Endothelial cell of umbilical vein (primary cell): ENCODE measurements around the gene CREBZF. TPM values are rescaled to one million over a fixed set of nuclear protein-coding genes. Genes with fewer than 3 reads are reported as not detected.

ENCODE experiments used
- BruUV-seq: library from RNA; stranded (reverse); fragments of 400-500 nt; replicated peaks from 2 replicates; lab custom pipeline; 2021; lab: Mats Ljungman, UMichigan
- CTCF ChIA-PET: fragments of 300-600, 350-600 bp; sonication (Branson Sonifier 250); formaldehyde crosslinking; loops from one replicate; lab custom pipeline; 2021; ENCODE audit warnings: antibody characterized with exemption, inconsistent platforms; lab: Charles Lee
- POLR2A ChIA-PET: fragments of 300-600, 350-600 bp; sonication (Branson Sonifier 250); formaldehyde crosslinking; loops from one replicate; lab custom pipeline; 2021; ENCODE audit warnings: antibody characterized with exemption, inconsistent platforms; lab: Charles Lee
- DNase-seq: peaks from one replicate; pipeline ENCODE4 v3.0.0-alpha.2; 2011; ENCODE audit warnings: low read depth, low spot score
- FAIRE-seq: peaks from 2 replicates; lab custom pipeline; 2011; peaks lifted over from hg19 to GRCh38; lab: Jason Lieb, UNC
- H2AFZ ChIP-seq: 2 replicates; pipeline ENCODE4 v1.6.0; 2012; ENCODE audit warnings: low read depth, low read length, control low read depth, inconsistent platforms
- H3K27ac ChIP-seq: 2 replicates; pipeline ENCODE4 v1.5.1; 2011; ENCODE audit warnings: low read depth, mild to moderate bottlenecking, control low read depth, low read length, moderate library complexity; ENCODE audit not compliant: insufficient read depth
- H3K27me3 ChIP-seq, 2 experiments: 2 replicates each; pipeline versions ENCODE4 v1.6.0 to v1.6.1; 2011; ENCODE audit warnings: low read length in 2 of 2, mixed read lengths in 1 of 2; ENCODE audit not compliant: control insufficient read depth in 2 of 2, insufficient read depth in 2 of 2
- H3K36me3 ChIP-seq, 2 experiments: 2 replicates in 1 of 2; 3 replicates in 1 of 2; pipeline ENCODE4 v1.5.1; 2011; ENCODE audit warnings: low read length in 2 of 2, mild to moderate bottlenecking in 1 of 2, moderate library complexity in 1 of 2; ENCODE audit not compliant: control insufficient read depth in 2 of 2, insufficient read depth in 2 of 2; ENCODE audit errors: extremely low read depth in 1 of 2
- H3K4me1 ChIP-seq: 3 replicates; pipeline ENCODE4 v1.5.1; 2011; ENCODE audit warnings: mild to moderate bottlenecking, low read length; ENCODE audit not compliant: control insufficient read depth, insufficient read depth; ENCODE audit errors: extremely low read depth
- H3K4me2 ChIP-seq: 2 replicates; pipeline ENCODE4 v1.6.1; 2011; ENCODE audit warnings: low read length, control low read depth, mixed read lengths; ENCODE audit not compliant: insufficient read depth
- H3K4me3 ChIP-seq, 3 experiments: fragments of 200-600 bp in 1 of 3; sonication (generic), shearing (Covaris generic) in 1 of 3; replicated peaks in 1 of 3; 2 replicates each; pipeline ENCODE4 v1.5.1; 2011 to 2016; ENCODE audit warnings: control low read depth in 3 of 3, low read length in 3 of 3, mild to moderate bottlenecking in 2 of 3, inconsistent platforms in 1 of 3, low read depth in 1 of 3, moderate library complexity in 1 of 3; ENCODE audit not compliant: insufficient read depth in 1 of 3
- H3K79me2 ChIP-seq: 2 replicates; pipeline ENCODE4 v1.6.0; 2012; ENCODE audit warnings: low read length, inconsistent platforms; ENCODE audit not compliant: control insufficient read depth, insufficient read depth
- H3K9ac ChIP-seq: replicated peaks from 2 replicates; pipeline ENCODE3; 2011; ENCODE audit warnings: low read length, control low read depth; ENCODE audit not compliant: insufficient read depth; ENCODE audit errors: extremely low read depth
- H3K9me1 ChIP-seq: replicated peaks from 3 replicates; pipeline ENCODE4 v1.6.0; 2011; ENCODE audit warnings: mild to moderate bottlenecking, low read length; ENCODE audit not compliant: control insufficient read depth, insufficient read depth; ENCODE audit errors: extremely low read depth
- H3K9me3 ChIP-seq: replicated peaks from 2 replicates; pipeline ENCODE4 v1.5.1; 2012; ENCODE audit warnings: low read length, inconsistent platforms; ENCODE audit not compliant: control insufficient read depth, insufficient read depth
- H4K20me1 ChIP-seq: replicated peaks from 2 replicates; pipeline ENCODE3; 2011; ENCODE audit warnings: mild to moderate bottlenecking, low read length; ENCODE audit not compliant: control insufficient read depth, insufficient read depth; ENCODE audit errors: extremely low read depth
- CTCF ChIP-seq, 2 donors: IDR thresholded peaks; 1 replicate in 1 of 2; 2 replicates in 1 of 2; pipeline ENCODE4 v1.5.1; 2011; ENCODE audit warnings: low read length in 2 of 2, mild to moderate bottlenecking in 2 of 2, moderate library complexity in 2 of 2, control low read depth in 1 of 2, inconsistent platforms in 1 of 2, low read depth in 1 of 2; ENCODE audit not compliant: insufficient read depth in 1 of 2; ENCODE audit errors: extremely low read depth in 1 of 2
- EZH2 ChIP-seq: IDR thresholded peaks from 2 replicates; pipeline ENCODE4 v1.6.1; 2012; ENCODE audit warnings: borderline replicate concordance, low read depth, mild to moderate bottlenecking, moderate library complexity, low read length, inconsistent platforms; ENCODE audit not compliant: severe bottlenecking
- FOS ChIP-seq: IDR thresholded peaks from 2 replicates; pipeline ENCODE4 v1.6.1; 2011; ENCODE audit warnings: mild to moderate bottlenecking, low read length, moderate library complexity, borderline replicate concordance; ENCODE audit not compliant: insufficient read depth
- GATA2 ChIP-seq: IDR thresholded peaks from 2 replicates; pipeline ENCODE4 v1.7.0; 2011; ENCODE audit warnings: low read depth, mild to moderate bottlenecking, moderate library complexity, mixed read lengths, low read length; ENCODE audit not compliant: insufficient read length, insufficient read depth
- JUN ChIP-seq: IDR thresholded peaks from 2 replicates; pipeline ENCODE4 v1.6.1; 2011; ENCODE audit warnings: borderline replicate concordance, low read depth; ENCODE audit not compliant: insufficient read length, insufficient read depth
- MAX ChIP-seq: IDR thresholded peaks from 2 replicates; pipeline ENCODE4 v1.6.1; 2011; ENCODE audit not compliant: insufficient read depth, insufficient read length
- MYC ChIP-seq: IDR thresholded peaks from one replicate; pipeline ENCODE4 v1.6.1; 2011; ENCODE audit warnings: mild to moderate bottlenecking, low read depth, low read length
- POLR2A ChIP-seq: IDR thresholded peaks from 2 replicates; pipeline ENCODE4 v1.6.1; 2012; ENCODE audit warnings: low read depth, mild to moderate bottlenecking, control low read depth, low read length
- POLR2AphosphoS5 ChIP-seq: IDR thresholded peaks from 2 replicates; pipeline ENCODE4 v1.6.1; 2012; ENCODE audit warnings: low read depth, mild to moderate bottlenecking, control low read depth, low read length, moderate library complexity; ENCODE audit not compliant: insufficient read depth
- dilution Hi-C: fragments of 300-500 bp; cut with MboI; formaldehyde crosslinking; loops from one replicate; pipeline ENCODE4 v1.15.0; 2019; ENCODE audit warnings: low sequenced_read_pairs; ENCODE audit not compliant: extremely low pct_ligation_motif_present
- intact Hi-C: fragments of 100-400 bp; cut with micrococcal nuclease; formaldehyde crosslinking; loops from one replicate; pipeline ENCODE4 v1.10.0; 2022
- polyA plus RNA-seq, 4 experiments: library from polyadenylated mRNA; depleted of rRNA in 3 of 4; stranded (reverse) in 3 of 4; unstranded in 1 of 4; fragments of >200 nt; gene quantifications; 2 replicates each; pipeline versions ENCODE4 v1.2.1 to v1.2.3, GENCODE V29; 2011 to 2012; ENCODE audit warnings: missing spikeins in 1 of 4
- total RNA-seq: library from RNA; stranded (reverse); gene quantifications from 2 replicates; pipeline ENCODE4 v1.2.3, GENCODE V29; 2021

The CREBZF gene
- total and polyA plus RNA-seq, 2 donors (not counting 3 experiments of a cell fraction or from before 2014, with no cell fraction given) = 15.5 to 35.5 TPM

- intact Hi-C loops = loop anchor here (1.0 kb wide), 1 partner anchor 17 kb away; the partner anchor contains the start of gene CREBZF
- no peaks in the 10 kb centered on the region for H3K36me3 ChIP-seq
Observed at GRCh38 chr11:85682330-85683305, 17.7 kb upstream of the CREBZF start.

GRCh38 chr11:85680897-85681296 lies 16.0 kb upstream of the CREBZF start:
- BruUV-seq = no TSS peak
- FAIRE-seq = no peak
- POLR2A ChIA-PET = no interaction called here

More at GRCh38 chr11:85682330-85683305, 17.7 kb upstream of the CREBZF start:
- no TSS peak for BruUV-seq
- peak overlapping the region; percentile 46 to 68 (median 66) for H3K4me3 ChIP-seq
- ChIA-PET POLR2A (interaction anchor here (0.5 kb wide), 1 partner anchor 164 kb away, joined by 3 read pairs; no protein-coding TSS in a partner anchor), CTCF (interaction anchor here (1.0 kb wide), 1 partner anchor 55 kb away, joined by 3 read pairs; no protein-coding TSS in a partner anchor)
- H3K4me1 ChIP-seq = peaks cover 4% of the 10 kb centered on the region
- H3K79me2 ChIP-seq = no peaks in the 10 kb centered on the region
- peak; percentile 74 for FAIRE-seq
- peak overlapping the region; percentile 97 for H2AFZ ChIP-seq
- peak; percentile 57 for DNase-seq
- H3K9me1 ChIP-seq = no peaks in the 10 kb centered on the region
- peak overlapping the region; percentile 80 for H3K4me2 ChIP-seq
- no peaks in the 10 kb centered on the region for H3K9me3 ChIP-seq
- dilution Hi-C loops = no loop called here
- no peaks in the 10 kb centered on the region for H4K20me1 ChIP-seq
- peak overlapping the region; percentile 15 for H3K27ac ChIP-seq
- H3K9ac ChIP-seq = peak overlapping the region; percentile 58
- H3K27me3 ChIP-seq = peaks cover 9 to 25% of the 10 kb centered on the region in 2 experiments
- TF ChIP-seq MYC (no peak), GATA2 (no peak), FOS (no peak), POLR2A (peak; percentile 44), POLR2AphosphoS5 (no peak), MAX (no peak), EZH2 (no peak)

More at GRCh38 chr11:85680897-85681296, 16.0 kb upstream of the CREBZF start:
- no peaks in the 10 kb centered on the region for H3K79me2 ChIP-seq
- CTCF ChIA-PET = interaction anchor here (1.0 to 2.4 kb wide), 5 partner anchors 12 to 174 kb away, joined by 3 to 10 read pairs (median 4); partner anchors contain the start of gene CCDC83
- H3K4me3 ChIP-seq = no peak overlapping the region
- H3K9me3 ChIP-seq = no peaks in the 10 kb centered on the region
- H3K27me3 ChIP-seq = peaks cover 11 to 32% of the 10 kb centered on the region in 2 experiments
- no peak overlapping the region for H3K9ac ChIP-seq
- intact Hi-C loops (no loop called here), dilution Hi-C loops (no loop called here)
- H3K9me1 ChIP-seq = no peaks in the 10 kb centered on the region
- no peak overlapping the region for H2AFZ ChIP-seq
- DNase-seq = no peak
- H4K20me1 ChIP-seq = no peaks in the 10 kb centered on the region
- no peak overlapping the region for H3K27ac ChIP-seq
- no peaks in the 10 kb centered on the region for H3K36me3 ChIP-seq
- TF ChIP-seq GATA2 (no peak), MYC (no peak), JUN (no peak), EZH2 (no peak), POLR2AphosphoS5 (no peak), FOS (no peak), MAX (no peak), CTCF (IDR thresholded peaks at IDR 0.05; ENCODE audit: extremely low read depth in 1 of 2, insufficient read depth in 1 of 2, low read depth in 1 of 2, low read length in 2 of 2) (no peak), POLR2A (no peak)
- H3K4me2 ChIP-seq = no peak overlapping the region
- peaks cover 4% of the 10 kb centered on the region for H3K4me1 ChIP-seq
